Gastrocnemius medialis (tissue), 4 donors: ENCODE measurements around the gene IGSF21. TPM values are rescaled to one million over a fixed set of nuclear protein-coding genes. Genes with fewer than 3 reads are reported as not detected.

Source experiments
- ATAC-seq, 2 donors: fragments of 150-250 bp; one replicate each; pipeline ENCODE4 v1.9.1; 2016
- DNase-seq, 2 donors: peaks; one replicate each; pipeline ENCODE4 v3.0.0-alpha.2; 2019
- H3K27ac ChIP-seq, 4 donors: fragments of 200-600 bp; sonication (generic); 1 replicate in 1 of 4; 2 replicates in 3 of 4; pipeline ENCODE4 v1.5.1; 2016 to 2018; ENCODE audit warnings: mild to moderate bottlenecking in 2 of 4, moderate library complexity in 1 of 4
- H3K27me3 ChIP-seq, 3 donors: fragments of 200-600 bp; sonication (generic) in 2 of 3; 1 replicate in 1 of 3; 2 replicates in 2 of 3; pipeline versions ENCODE4 v1.5.1 to v1.6.0; 2016 to 2019; ENCODE audit warnings: mild to moderate bottlenecking in 1 of 3, moderate library complexity in 1 of 3
- H3K36me3 ChIP-seq, 2 donors: fragments of 200-600 bp; sonication (generic) in 1 of 2; one replicate each; pipeline ENCODE4 v1.5.1; 2017 to 2018
- H3K4me1 ChIP-seq, 2 donors: fragments of 200-600 bp; sonication (generic) in 1 of 2; one replicate each; pipeline ENCODE4 v1.5.1; 2016 to 2017; ENCODE audit warnings: mild to moderate bottlenecking in 2 of 2
- H3K4me3 ChIP-seq, 4 donors: fragments of 200-600 bp; sonication (generic) in 3 of 4; 1 replicate in 1 of 4; 2 replicates in 3 of 4; pipeline ENCODE4 v1.5.1; 2016 to 2019; ENCODE audit warnings: mild to moderate bottlenecking in 2 of 4
- H3K9me3 ChIP-seq, 3 donors: fragments of 200-600 bp; sonication (generic) in 2 of 3; 1 replicate in 1 of 3; 2 replicates in 2 of 3; pipeline ENCODE4 v1.5.1; 2016 to 2019
- CTCF ChIP-seq, 5 experiments: fragments of 450-650 bp in 3 of 5; fragments of 200-600 bp in 2 of 5; sonication (generic) in 2 of 5; IDR thresholded peaks in 4 of 5; conservative IDR thresholded peaks in 1 of 5; 1 replicate in 4 of 5; 2 replicates in 1 of 5; pipeline ENCODE4 v1.5.1; 2016 to 2019; ENCODE audit warnings: antibody characterized with exemption in 5 of 5, mild to moderate bottlenecking in 3 of 5, moderate library complexity in 3 of 5
- POLR2A ChIP-seq, 2 donors: fragments of 450-650 bp; IDR thresholded peaks; one replicate each; pipeline ENCODE4 v1.6.1; 2017; ENCODE audit warnings: antibody characterized with exemption in 2 of 2, mild to moderate bottlenecking in 2 of 2, moderate library complexity in 2 of 2
- in situ Hi-C, 4 donors: fragments of 200-750 bp; cut with MboI; loops; one replicate each; pipeline versions ENCODE4 v1.15.0 to v1.8.0; 2017; ENCODE audit warnings: low sequenced_read_pairs in 4 of 4
- intact Hi-C: fragments of 100-400 bp; cut with DNase I; formaldehyde crosslinking; loops from one replicate; pipeline ENCODE4 v1.15.1; 2023; ENCODE audit warnings: low total_unique reads
- total RNA-seq, 4 donors: library from RNA; depleted of rRNA; stranded (reverse); fragments of >200 nt; gene quantifications; one replicate each; pipeline versions ENCODE4 v1.1.0 to v1.2.3, GENCODE V29; 2016

IGSF21 gene
- total RNA-seq, 4 donors from 2014 or later: 0.32 to 0.66 (median 0.53) TPM

- Histone ChIP-seq H3K9me3 (no peaks in the 10 kb centered on the region), H3K27me3 (peaks cover 0 to 5% (median under 1%) of the 10 kb centered on the region in 3 donors), H3K4me3 (no peak overlapping the region), H3K27ac (no peak overlapping the region), H3K36me3 (no peaks in the 10 kb centered on the region), H3K4me1 (no peaks in the 10 kb centered on the region)
- no peak for DNase-seq
- TF ChIP-seq POLR2A (IDR thresholded peaks at IDR 0.05): no peak
- TF ChIP-seq CTCF (IDR thresholded peaks at IDR 0.05 in 4 of 5, conservative IDR thresholded peaks at IDR 0.05 in 1 of 5): no peak
- in situ Hi-C loops (no loop called here), intact Hi-C loops (no loop called here)
- ATAC-seq: no peak
These were observed 311.7 kb downstream of the IGSF21 start for GRCh38 chr1:18419113-18419844.

- peaks cover 0 to 5% (median 3%) of the 10 kb centered on the region in 3 donors for H3K27me3 ChIP-seq
These were observed 312.2 kb downstream of the IGSF21 start for GRCh38 chr1:18419845-18420184.

GRCh38 chr1:18422076-18422777 lies 314.6 kb downstream of the IGSF21 start:
- Histone ChIP-seq H3K27me3 (peaks cover 3 to 4% (median 4%) of the 10 kb centered on the region in 3 donors), H3K36me3 (no peaks in the 10 kb centered on the region), H3K4me3 (no peak overlapping the region), H3K27ac (no peak overlapping the region), H3K9me3 (no peaks in the 10 kb centered on the region), H3K4me1 (no peaks in the 10 kb centered on the region)
- DNase-seq: no peak
- in situ Hi-C loops (no loop called here), intact Hi-C loops (no loop called here)
- TF ChIP-seq POLR2A (IDR thresholded peaks at IDR 0.05) (no peak), CTCF (IDR thresholded peaks at IDR 0.05 in 4 of 5, conservative IDR thresholded peaks at IDR 0.05 in 1 of 5) (no peak)
- no peak for ATAC-seq

More at GRCh38 chr1:18419845-18420184, 312.2 kb downstream of the IGSF21 start:
- no peak for ATAC-seq
- TF ChIP-seq CTCF (IDR thresholded peaks at IDR 0.05 in 4 of 5, conservative IDR thresholded peaks at IDR 0.05 in 1 of 5) (no peak), POLR2A (IDR thresholded peaks at IDR 0.05) (no peak)
- Histone ChIP-seq H3K4me3 (no peak overlapping the region), H3K9me3 (no peaks in the 10 kb centered on the region), H3K36me3 (no peaks in the 10 kb centered on the region), H3K4me1 (no peaks in the 10 kb centered on the region), H3K27ac (no peak overlapping the region)
- intact Hi-C loops (no loop called here), in situ Hi-C loops (no loop called here)
- DNase-seq: no peak

- H3K4me3 ChIP-seq: no peak overlapping the region
- in situ Hi-C loops (no loop called here), intact Hi-C loops (no loop called here)
- TF ChIP-seq POLR2A (IDR thresholded peaks at IDR 0.05): no peak
- no peak for TF ChIP-seq CTCF (IDR thresholded peaks at IDR 0.05 in 4 of 5, conservative IDR thresholded peaks at IDR 0.05 in 1 of 5)
- ATAC-seq: no peak
- H3K27me3 ChIP-seq: peaks cover 3 to 4% (median 4%) of the 10 kb centered on the region in 3 donors
- no peak overlapping the region for H3K27ac ChIP-seq
- H3K4me1 ChIP-seq: no peaks in the 10 kb centered on the region
- no peaks in the 10 kb centered on the region for H3K9me3 ChIP-seq
- no peak for DNase-seq
- H3K36me3 ChIP-seq: no peaks in the 10 kb centered on the region
These were observed 315.4 kb downstream of the IGSF21 start for GRCh38 chr1:18422954-18423353.
